Breast epithelium (tissue), 4 donors: ENCODE measurements around the gene C5orf46. TPM values are rescaled to one million over a fixed set of nuclear protein-coding genes. Genes with fewer than 3 reads are reported as not detected.
A peak's percentile ranks its signal among the peaks of the same experiment; 100 is the strongest.

Source experiments
- DNase-seq, 2 donors: peaks; one replicate each; pipeline ENCODE4 v3.0.0-alpha.2; 2019; ENCODE audit warnings: low spot score in 2 of 2
- H3K27ac ChIP-seq, 2 donors: fragments of 200-600 bp; sonication (generic) in 1 of 2; one replicate each; pipeline ENCODE4 v1.5.1; 2016 to 2019; ENCODE audit warnings: mild to moderate bottlenecking in 1 of 2
- H3K27me3 ChIP-seq, 2 donors: fragments of 200-600 bp; sonication (generic) in 1 of 2; one replicate each; pipeline versions ENCODE4 v1.5.1 to v1.6.0; 2017 to 2019; ENCODE audit warnings: control low read depth in 1 of 2, mild to moderate bottlenecking in 1 of 2
- H3K36me3 ChIP-seq: fragments of 200-600 bp; one replicate; pipeline ENCODE4 v1.5.1; 2019
- H3K4me1 ChIP-seq, 2 donors: fragments of 200-600 bp; sonication (generic); one replicate each; pipeline ENCODE4 v1.5.1; 2016 to 2019; ENCODE audit warnings: control low read depth in 1 of 2
- H3K4me3 ChIP-seq, 3 donors: fragments of 200-600 bp; sonication (generic); 1 replicate in 2 of 3; 2 replicates in 1 of 3; pipeline ENCODE4 v1.5.1; 2016 to 2019; ENCODE audit warnings: mild to moderate bottlenecking in 3 of 3, moderate library complexity in 2 of 3
- H3K9me3 ChIP-seq, 2 donors: fragments of 200-600 bp; sonication (generic) in 1 of 2; one replicate each; pipeline ENCODE4 v1.5.1; 2016 to 2019; ENCODE audit warnings: control low read depth in 1 of 2
- CTCF ChIP-seq, 3 donors: fragments of 450-650 bp; IDR thresholded peaks; one replicate each; pipeline ENCODE4 v1.5.1; 2016 to 2017; ENCODE audit warnings: antibody characterized with exemption in 3 of 3, mild to moderate bottlenecking in 3 of 3, moderate library complexity in 3 of 3
- POLR2A ChIP-seq: fragments of 450-650 bp; IDR thresholded peaks from one replicate; pipeline ENCODE4 v1.6.1; 2016; ENCODE audit warnings: antibody characterized with exemption, mild to moderate bottlenecking, moderate library complexity
- POLR2AphosphoS5 ChIP-seq, 3 donors: sonication (generic); formaldehyde crosslinking; IDR thresholded peaks; one replicate each; pipeline ENCODE4 v1.6.1; 2017; ENCODE audit warnings: antibody characterized with exemption in 3 of 3
- intact Hi-C: fragments of 100-400 bp; cut with DNase I; formaldehyde crosslinking; loops from one replicate; pipeline ENCODE4 v1.15.1; 2023; ENCODE audit warnings: low total_unique reads
- total RNA-seq, 3 donors: library from RNA; depleted of rRNA; stranded (reverse); fragments of >200 nt; gene quantifications; one replicate each; pipeline ENCODE4 v1.1.0, GENCODE V29; 2016

The C5orf46 gene
- total RNA-seq, 3 donors from 2014 or later: 5.2 to 9.4 TPM; not detected in 1

GRCh38 chr5:147857302-147858129 is 48.8 kb downstream of the C5orf46 start:
- no peak overlapping the region for H3K27ac ChIP-seq
- no peaks in the 10 kb centered on the region for H3K36me3 ChIP-seq
- H3K4me3 ChIP-seq: no peak overlapping the region
- H3K27me3 ChIP-seq: no peaks in the 10 kb centered on the region
- no peaks in the 10 kb centered on the region for H3K9me3 ChIP-seq
- TF ChIP-seq CTCF (IDR thresholded peaks at IDR 0.05): peak; percentile 66 to 72 (median 67)
- no peak for TF ChIP-seq POLR2AphosphoS5 (IDR thresholded peaks at IDR 0.05)
- no peak for TF ChIP-seq POLR2A
- peak; percentile 51 to 73 for DNase-seq
- H3K4me1 ChIP-seq: no peaks in the 10 kb centered on the region
- intact Hi-C loops: no loop called here

- H3K27me3 ChIP-seq: no peaks in the 10 kb centered on the region
- H3K27ac ChIP-seq: no peak overlapping the region
- H3K9me3 ChIP-seq: no peaks in the 10 kb centered on the region
- DNase-seq: no peak
- intact Hi-C loops: no loop called here
- TF ChIP-seq CTCF (IDR thresholded peaks at IDR 0.05) (no peak), POLR2A (no peak), POLR2AphosphoS5 (IDR thresholded peaks at IDR 0.05) (no peak)
- H3K4me1 ChIP-seq: no peaks in the 10 kb centered on the region
- H3K36me3 ChIP-seq: no peaks in the 10 kb centered on the region
- no peak overlapping the region for H3K4me3 ChIP-seq
Measured at GRCh38 chr5:147856801-147857200, 49.5 kb downstream of the C5orf46 start.

- no peak for DNase-seq
- Histone ChIP-seq H3K9me3 (no peaks in the 10 kb centered on the region), H3K27ac (no peak overlapping the region), H3K4me3 (no peak overlapping the region), H3K4me1 (no peaks in the 10 kb centered on the region), H3K27me3 (no peaks in the 10 kb centered on the region), H3K36me3 (no peaks in the 10 kb centered on the region)
- no peak for TF ChIP-seq POLR2A
- TF ChIP-seq CTCF (IDR thresholded peaks at IDR 0.05): no peak
- no peak for TF ChIP-seq POLR2AphosphoS5 (IDR thresholded peaks at IDR 0.05)
- intact Hi-C loops: no loop called here
Measured at GRCh38 chr5:147855774-147856069, 50.6 kb downstream of the C5orf46 start.

GRCh38 chr5:147854894-147855773 is 51.2 kb downstream of the C5orf46 start:
- Histone ChIP-seq H3K27ac (no peak overlapping the region), H3K36me3 (no peaks in the 10 kb centered on the region), H3K9me3 (no peaks in the 10 kb centered on the region), H3K27me3 (no peaks in the 10 kb centered on the region), H3K4me3 (no peak overlapping the region), H3K4me1 (no peaks in the 10 kb centered on the region)
- intact Hi-C loops: no loop called here
- no peak for DNase-seq
- no peak for TF ChIP-seq POLR2A
- TF ChIP-seq POLR2AphosphoS5 (IDR thresholded peaks at IDR 0.05): no peak

- no peak for DNase-seq
- no peak overlapping the region for H3K4me3 ChIP-seq
- H3K27ac ChIP-seq: no peak overlapping the region
- no peak for TF ChIP-seq POLR2AphosphoS5 (IDR thresholded peaks at IDR 0.05)
- no peak for TF ChIP-seq POLR2A
- H3K4me1 ChIP-seq: no peaks in the 10 kb centered on the region
- no peaks in the 10 kb centered on the region for H3K27me3 ChIP-seq
- H3K9me3 ChIP-seq: no peaks in the 10 kb centered on the region
- no peaks in the 10 kb centered on the region for H3K36me3 ChIP-seq
- intact Hi-C loops: no loop called here
Measured at GRCh38 chr5:147854331-147854730, 52.0 kb downstream of the C5orf46 start.
